MV-4-11 (cell line): Measurements from ENCODE around the gene IFNW1.
"Not testable (repeated sequence)": the region's sequence is repeated elsewhere in the genome, so short reads cannot be mapped to it uniquely, and the experiment has no call there.

Experiments
- DNase-seq: peaks from one replicate; lab custom pipeline; 2025; lab: John Stamatoyannopoulos, UW

IFNW1 gene

DNA sequence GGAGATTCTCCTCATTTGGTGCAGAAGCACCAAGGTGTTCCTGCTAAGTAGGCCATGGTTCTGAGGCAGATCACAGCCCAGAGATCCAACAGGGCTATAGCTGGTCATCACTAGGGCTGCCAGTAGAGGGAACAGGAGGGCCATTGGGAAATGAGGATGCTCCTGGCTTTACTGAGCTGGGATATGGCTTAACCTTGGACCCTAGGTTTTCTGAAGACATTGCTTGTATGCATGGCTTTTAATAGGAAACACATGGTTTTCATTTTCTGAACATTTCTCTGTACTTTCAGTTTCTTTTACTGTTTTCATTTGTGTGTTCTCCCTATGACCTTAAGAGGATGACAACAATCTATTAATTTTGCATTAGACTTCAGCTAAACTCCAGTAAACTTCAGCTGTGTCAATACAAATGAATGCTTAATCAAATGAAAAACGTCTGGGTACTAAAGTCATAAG lies at the start of gene IFNW1:
IFNW1 (minus strand) TSS at position 406 of the 456 bp plus-strand sequence; CDS start at position 144, 262 bp downstream.
- DNase-seq = peak; percentile 1

DNA sequence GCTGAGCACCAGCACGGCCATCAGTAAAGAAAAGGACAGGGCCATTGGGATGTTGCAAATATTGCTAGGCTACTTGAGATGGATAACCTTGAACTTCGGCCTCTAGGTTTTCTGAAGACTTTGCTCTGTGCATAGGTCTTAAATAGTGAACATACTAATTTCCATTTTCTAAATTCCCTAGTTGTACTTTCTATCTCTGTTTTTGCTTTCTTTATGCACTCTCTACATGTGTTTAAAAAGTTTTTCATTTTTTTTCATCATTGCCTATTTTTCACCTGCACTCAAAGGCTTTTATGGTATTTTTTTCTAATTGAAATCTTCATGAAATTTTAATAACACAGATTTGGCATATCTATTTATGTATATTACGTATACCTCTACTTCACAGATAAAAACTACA lies 45.9 kb upstream of the IFNW1 start, which contains the start of gene IFNA4:
IFNA4 (minus strand) TSS at position 101 of the 400 bp plus-strand sequence; CDS start at position 45, 56 bp downstream.
- DNase-seq = not testable (repeated sequence)

DNA sequence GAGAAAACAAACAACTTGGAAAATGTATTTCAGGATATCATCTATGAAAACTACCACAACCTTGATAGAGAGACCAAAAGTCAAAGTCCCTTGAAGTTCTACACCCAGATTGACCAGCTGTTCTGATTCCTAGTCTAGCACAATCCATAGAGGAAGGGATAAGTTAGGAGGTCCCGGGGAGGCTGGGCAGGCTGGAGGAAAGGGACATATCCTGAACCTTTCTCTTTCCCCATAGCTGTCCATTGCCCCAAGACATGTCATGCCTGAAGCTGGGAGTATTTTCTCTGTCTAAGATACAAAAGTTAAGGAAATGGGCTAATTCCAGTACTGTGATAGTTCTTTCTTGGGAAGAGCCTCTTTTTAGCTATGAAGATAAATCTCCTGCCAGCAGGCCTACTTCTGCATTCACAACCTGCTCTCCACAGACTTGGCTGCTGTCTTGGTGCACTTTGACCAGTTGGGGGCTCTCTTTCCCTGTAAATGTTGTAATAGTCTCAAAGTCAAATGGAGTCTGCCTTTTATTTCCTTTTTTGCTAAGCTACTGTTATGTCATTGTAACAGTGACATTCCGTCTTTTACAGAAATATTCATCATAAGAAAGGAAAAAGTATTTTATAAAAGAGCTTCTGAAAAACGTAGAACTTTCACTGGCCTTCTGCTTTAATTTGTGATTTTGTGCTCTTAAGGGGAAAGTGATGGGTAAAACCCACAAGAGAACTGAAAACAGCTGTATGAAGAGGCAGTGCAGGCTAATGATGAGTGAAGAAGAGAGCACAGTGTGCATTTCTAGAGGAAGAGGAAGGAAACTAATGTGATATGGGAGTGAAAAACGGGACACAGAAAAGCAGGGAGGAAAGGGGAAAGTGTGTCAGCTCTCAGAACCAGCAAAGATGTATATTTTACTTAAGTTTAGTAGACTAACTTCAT lies 41.4 kb upstream of the IFNW1 start:
- peak; percentile 72 for DNase-seq

DNA sequence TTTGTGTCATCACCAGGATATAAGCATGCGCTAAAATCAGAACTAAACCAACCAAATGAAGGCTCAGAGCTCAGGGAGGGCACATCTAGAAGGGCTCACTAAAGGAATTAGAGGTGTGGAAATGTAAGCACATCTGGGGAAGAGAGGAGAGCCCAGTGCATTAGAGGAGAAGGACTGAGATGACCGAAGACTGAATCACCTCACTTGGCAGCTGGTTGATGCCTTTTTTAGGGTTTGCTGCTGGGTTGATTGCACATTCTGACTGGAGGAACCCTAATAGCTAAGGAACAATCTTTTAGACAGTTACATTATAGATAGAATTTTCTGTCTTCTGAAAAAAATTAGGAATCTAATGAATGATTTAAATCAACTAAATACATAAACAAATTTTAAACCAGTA lies 33.0 kb upstream of the IFNW1 start:
- no peak for DNase-seq

DNA sequence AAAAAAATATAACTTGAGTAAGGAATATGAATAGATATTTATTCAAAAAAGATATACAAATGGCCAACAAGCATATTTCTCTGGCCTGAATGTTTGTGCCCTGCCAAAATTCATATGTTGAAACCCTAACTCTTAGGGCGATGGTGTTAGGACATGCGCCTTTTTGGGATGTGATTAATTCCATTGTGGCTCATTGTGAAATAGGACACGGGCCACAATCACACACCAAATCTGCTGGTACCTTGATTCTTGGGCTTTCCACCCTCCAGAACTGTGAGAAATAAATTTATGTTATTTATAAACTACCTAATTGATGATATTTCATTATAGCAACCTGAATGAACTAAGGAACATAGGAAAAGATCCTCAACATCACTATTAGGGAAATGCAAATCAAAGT lies 30.5 kb upstream of the IFNW1 start:
- DNase-seq = no peak

DNA sequence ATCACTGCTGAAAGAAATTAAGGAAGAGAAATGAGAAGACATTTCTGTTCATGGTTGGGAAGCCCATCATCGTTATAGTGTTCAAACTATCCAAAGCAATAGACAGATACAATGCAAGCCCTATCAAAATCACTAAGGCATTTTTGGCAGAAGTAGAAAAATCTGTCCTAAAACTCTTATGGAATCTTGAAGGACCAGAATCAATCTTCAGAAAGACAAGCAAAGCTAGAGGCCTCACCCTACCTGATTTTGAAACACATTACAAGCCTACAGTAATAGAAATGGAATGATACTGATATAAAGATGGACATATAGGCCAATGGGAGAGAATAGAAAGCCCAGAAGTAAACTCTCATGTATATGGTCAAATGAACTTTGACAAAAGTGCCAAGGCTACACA lies 29.7 kb upstream of the IFNW1 start:
- DNase-seq = no peak

DNA sequence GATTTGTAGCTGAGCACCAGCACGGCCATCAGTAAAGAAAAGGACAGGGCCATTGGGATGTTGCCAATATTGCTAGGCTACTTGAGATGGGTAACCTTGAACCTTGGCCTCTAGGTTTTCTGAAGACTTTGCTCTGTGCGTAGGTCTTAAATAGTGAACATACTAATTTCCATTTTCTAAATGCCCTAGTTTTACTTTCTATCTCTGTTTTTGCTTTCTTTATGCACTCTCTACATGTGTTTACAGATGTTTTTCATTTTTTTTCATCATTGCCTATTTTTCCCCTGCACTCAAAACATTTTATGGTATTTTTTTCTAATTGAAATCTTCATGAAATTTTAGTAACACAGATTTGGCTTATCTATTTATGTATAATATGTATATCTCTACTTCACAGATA lies 24.9 kb upstream of the IFNW1 start, which contains the start of gene IFNA21:
IFNA21 (minus strand) TSS at position 101 of the 400 bp plus-strand sequence; CDS start at position 53, 48 bp downstream.
- not testable (repeated sequence) for DNase-seq

DNA sequence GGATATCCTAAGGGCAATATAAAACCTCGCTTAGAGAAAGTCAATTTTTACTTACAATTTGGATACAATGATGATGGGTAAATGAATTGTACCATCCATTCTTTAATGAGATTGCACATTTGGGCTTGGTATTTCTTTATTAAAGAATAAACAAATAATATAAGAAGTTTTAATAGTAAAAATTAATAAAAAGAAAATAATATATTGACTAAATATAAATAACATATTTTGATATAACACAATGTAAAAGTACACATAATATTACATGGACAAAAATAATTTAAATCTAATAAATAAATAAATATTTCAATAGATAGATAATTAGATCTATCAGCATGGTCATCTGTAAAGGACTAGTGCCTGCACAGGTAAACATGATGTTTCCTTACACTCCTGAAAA lies 23.9 kb upstream of the IFNW1 start:
- no peak for DNase-seq

DNA sequence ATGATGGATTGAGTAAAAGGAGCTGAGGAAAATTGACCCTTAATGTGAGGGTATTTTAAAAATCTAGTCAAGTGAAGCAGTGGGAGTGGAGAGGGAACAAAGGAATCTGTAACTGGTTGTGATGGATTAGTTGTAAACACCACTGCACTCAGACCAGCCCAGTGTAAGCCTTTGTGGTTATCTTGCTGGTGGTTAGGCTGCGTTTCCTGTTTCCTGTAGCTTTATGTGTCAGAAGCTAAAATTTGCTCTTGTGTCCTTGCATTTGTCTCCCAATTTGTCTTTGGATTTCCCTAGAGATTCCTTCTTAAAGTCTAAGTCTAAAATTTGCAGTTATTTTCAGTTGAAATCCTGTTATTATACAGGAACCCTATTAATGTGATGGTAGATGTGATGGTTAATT lies 18.5 kb upstream of the IFNW1 start:
- DNase-seq = peak; percentile 91

DNA sequence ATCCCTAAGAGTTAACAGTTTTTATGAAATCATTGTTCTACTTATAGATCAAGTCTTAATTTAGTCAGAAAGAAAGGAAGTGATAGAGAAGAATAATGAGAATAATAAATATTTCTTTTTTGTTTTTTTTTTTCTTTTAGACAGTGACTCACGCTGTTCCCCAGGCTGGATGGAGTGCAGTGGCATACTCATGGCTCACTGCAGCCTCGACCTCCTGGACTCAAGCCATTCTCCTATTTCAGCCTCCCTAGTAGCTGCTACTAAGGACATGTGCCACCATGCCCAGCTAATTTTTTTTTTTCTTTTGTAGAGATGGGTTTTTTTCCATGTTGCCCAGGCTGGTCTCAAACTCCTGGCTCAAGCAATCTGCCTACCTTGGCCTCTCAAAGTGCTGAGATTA lies 13.9 kb upstream of the IFNW1 start:
- no peak for DNase-seq

DNA sequence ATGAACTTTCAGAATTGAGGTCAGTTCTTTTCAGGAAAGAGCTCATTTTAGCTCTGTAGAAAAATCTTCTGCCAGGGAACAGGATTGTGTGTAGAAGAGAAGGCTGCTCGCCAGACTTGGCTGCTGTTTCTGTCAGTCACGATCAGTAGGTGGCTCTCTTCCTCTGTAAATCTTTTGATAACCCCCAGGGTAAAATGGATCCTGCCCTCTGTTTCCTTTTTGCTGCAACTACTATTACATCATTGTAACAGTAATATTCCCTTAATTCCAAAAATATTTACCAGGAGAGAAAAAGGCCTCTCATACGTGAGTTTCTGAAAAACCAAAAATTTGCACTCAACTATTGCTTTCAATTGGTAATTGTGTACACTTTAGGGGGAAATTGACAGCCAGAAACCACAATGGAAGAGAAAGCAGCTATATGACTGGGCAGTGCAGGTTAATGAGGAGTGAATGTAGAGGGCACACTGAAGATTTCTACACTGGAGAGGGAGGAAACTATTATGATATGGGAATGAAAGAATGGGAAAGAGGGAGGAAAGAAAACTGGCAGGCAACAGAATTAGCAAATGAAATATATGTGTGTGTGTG lies 12.5 kb upstream of the IFNW1 start:
- DNase-seq = peak; percentile 61

DNA sequence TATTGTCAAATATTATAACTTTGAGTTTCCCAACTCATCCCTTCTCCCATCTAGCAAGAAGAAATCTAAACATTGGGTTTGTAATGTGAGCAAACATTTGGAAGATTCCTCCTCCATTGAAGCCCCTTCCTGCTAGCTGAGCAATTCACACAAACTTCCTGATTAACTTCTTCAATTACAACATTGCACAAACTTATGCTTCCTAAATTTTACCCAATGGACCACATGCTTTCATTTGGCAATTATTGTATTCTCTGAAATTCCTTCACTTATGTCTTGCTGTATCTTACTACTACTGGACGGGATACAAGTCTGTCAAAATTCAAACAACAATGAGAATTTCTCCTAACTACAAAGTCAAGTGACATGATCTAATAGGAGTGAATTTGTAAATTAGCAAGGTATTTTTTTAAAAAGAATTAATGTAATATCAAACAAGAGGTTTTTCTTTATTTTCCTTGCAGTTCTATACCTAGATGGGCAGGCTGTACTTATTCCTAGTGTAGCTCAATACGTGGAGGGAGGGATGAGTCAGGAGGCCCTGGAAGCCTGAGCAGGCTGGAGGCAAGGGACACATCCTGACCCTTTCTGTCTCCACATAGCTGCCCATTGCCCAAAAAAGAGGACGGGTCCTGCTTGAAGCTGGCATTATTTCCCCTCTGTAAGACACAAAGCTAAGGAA lies 11.8 kb upstream of the IFNW1 start:
- DNase-seq = peak; percentile 51

DNA sequence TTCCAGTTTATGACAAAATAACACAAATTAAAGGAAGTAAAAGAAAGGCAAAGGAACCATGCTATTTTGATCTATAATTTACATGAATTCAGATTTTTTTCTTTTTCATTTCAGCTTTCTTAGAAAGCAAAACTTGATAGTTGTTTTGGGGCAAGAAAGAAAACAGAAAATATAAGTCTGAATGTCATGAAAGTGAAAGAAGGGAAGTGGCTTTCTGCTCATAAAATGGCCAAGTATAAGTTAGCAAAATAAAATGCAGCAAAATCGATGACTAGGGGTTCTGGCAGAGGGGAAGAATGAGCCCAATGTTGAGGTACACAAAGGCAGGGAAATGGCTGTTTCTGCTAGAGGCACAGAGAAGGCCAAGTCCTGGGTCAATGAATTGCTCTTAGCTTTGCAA lies 3.0 kb upstream of the IFNW1 start:
- DNase-seq = peak; percentile 58

DNA sequence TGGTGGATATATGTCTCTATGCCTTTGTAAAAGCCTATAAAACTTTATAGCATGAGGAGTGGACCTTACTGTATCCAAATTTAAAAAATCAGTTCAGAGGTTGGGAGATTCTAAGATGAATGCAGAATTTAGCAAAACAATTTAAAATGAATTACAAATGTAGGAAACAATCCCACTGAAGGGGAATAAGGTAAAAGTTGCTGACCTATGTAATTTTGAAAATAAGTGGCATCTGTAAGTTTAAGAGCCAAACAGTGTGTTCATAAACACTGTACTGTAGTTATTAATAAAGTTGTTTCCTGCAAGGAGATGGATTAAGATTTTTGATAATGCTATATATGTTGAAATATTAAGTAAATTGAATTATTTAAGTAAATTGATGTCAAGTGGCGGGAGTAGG lies 4.6 kb downstream of the IFNW1 start:
- no peak for DNase-seq

DNA sequence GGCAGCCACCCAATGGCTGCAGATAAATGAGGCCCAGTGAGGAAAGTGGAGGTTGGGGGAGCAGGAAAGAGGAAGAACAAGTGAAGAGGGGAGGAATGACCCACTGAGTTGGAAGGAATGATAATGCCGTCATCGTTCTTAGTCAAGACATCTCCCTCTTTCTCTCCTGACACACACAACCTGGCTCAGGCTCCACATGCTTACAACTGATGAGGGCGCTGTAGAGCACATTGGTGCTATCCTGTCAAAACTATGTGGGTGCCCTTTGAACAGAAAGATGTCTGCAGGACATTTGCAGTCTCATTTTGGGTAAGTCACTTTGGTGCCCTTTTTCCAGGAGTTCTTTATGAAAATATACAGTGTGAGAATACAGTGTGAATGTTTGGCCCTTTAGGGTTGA lies 5.9 kb downstream of the IFNW1 start:
- no peak for DNase-seq

DNA sequence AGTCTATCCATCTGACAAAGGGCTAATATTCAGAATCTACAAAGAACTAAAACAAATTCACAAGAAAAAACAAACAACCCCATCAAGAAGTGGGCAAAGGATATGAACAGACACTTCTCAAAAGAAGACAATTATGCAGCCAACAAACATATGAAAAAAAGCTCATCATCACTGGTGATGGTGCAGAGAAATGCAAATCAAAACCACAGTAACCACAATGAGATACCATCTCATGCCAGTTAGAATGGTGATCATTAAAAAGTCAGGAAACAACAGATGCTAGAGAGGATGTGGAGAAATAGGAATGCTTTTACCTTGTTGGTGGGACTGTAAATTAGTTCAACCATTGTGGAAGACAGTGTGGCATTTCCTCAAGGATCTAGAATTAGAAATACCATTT lies 13.4 kb downstream of the IFNW1 start:
- DNase-seq = not testable (repeated sequence)

DNA sequence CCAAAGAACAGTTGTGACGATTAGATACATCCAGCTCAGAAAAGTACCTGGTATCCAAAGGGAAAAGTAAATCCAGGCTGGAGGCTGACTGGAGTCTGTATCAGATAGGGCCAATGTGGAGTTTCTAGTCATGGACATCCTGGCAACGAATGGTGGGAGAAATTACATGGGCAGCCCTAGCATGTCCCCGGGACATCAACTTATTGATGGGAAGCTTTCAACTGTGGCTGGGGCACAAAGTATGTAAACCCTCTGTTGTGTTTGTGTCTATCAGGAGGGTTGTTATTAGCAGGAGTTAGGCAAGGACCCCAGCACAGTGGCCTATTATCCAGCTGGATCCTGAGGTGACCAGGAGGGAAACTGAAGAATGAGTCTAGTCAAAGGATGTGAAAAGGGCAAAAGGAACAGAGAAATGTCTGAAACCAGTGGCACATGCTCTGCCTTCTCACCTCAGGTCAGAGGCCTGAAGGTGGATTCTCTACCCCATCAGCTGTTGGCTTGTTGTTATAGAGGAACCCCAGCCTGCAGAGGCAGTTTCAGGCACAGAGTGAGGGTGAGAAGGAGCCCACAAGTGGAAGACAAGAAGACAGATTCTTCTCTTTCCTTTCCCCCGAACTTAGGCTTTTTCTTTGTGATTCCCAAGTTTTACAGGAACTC lies 19.9 kb downstream of the IFNW1 start:
- DNase-seq = no peak

DNA sequence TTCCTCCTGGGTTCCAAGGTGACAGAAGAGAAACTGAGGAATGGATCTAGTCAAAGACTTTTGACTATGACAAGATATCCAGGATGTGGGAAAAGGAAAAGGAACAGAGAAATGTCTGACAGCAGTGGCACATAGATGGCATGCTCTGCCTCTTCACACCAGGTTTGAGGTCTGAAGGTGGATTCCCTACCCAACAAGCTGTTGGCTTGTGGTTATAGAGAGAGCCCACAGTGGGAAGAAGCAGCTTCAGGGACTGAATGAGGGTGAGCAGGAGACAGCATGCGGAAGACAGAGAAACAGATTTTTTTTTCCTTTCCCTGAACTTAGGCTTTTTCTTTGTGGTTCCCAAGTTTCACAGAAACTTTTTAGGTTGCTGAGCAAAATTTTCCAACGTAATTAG lies 20.6 kb downstream of the IFNW1 start:
- DNase-seq = no peak

DNA sequence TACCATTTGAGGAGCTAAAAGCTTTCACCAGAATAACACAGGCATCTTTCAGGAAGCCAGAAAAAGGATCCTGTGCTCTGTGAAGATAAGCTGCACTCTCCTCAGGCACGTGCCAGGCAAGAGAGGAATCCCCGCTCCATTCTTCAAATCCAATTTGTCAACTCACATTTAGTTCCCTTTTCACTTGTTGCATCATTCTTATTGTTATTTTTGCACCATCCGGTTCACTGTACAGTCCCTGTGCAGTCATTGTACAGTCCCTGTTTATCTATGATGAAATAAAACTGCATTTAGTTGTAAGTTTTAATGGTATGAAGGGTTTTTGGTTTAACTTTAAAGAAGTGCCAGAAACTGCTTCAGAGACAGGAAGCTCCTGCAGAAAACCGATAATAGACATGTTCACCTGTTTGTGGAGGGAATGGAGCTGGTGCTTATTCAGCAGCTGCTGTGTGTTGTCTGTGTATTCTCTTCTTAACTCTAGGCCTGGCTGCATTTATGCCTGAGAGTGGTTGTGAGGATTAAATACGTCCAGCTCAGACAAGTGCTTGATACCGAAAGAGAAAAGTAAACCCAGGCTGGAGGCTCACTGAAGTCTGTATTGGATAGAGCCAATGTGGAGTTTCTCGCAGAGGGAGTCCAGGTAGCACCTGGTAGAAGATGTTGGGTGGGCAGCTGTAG lies 22.4 kb downstream of the IFNW1 start:
- peak; percentile 95 for DNase-seq

DNA sequence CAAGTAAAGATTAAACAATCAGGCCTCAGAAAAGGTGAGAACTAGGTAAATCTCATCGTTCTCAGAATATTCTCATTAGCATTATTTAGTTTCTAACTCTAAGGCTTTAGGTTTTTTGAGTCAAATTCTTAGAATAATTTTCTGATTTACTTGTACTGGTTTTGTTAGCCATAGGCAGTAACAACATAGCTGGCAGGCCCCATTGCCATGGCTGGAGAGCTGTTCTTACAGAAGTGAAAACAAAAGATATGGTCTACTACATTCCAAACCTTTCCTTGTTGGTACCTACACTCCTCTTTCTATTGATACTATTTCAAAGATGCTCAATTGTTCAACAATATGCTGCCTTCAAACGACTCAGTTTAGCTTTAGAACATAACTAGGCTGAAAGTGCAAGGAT lies 27.3 kb downstream of the IFNW1 start:
- DNase-seq = no peak
